ENCODE results near the gene SIPA1L3. TPM values are rescaled to one million over a fixed set of nuclear protein-coding genes. Genes with fewer than 3 reads are reported as not detected.

The SIPA1L3 gene
- total and polyA plus RNA-seq, 2 experiments from 2014 or later, result 9.3 to 30.3 TPM

DNA sequence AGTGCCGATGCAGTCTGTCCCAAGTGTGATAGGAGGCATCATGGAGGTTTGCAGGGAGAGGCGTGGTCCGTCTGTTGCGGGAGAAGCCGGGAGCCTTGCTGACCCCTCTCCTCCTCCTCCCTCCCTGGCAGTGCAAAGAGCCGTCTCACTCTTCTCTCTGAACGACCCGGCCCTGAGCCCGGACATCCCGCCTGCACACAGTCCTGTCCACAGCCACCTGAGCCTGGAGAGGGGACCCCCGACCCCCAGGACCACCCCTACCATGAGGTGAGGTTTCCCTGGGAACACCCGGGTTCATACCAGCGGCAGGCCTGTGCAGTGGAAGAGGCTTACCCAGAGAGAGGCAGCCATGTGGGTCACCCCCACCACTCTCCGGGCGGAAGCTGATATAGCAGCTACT lies 294.7 kb downstream of the SIPA1L3 start:
- DNase-seq (ENCODE audit: low read depth in 1 of 2, low spot score in 1 of 2), result no peak
- TF ChIP-seq, protein P1, sequence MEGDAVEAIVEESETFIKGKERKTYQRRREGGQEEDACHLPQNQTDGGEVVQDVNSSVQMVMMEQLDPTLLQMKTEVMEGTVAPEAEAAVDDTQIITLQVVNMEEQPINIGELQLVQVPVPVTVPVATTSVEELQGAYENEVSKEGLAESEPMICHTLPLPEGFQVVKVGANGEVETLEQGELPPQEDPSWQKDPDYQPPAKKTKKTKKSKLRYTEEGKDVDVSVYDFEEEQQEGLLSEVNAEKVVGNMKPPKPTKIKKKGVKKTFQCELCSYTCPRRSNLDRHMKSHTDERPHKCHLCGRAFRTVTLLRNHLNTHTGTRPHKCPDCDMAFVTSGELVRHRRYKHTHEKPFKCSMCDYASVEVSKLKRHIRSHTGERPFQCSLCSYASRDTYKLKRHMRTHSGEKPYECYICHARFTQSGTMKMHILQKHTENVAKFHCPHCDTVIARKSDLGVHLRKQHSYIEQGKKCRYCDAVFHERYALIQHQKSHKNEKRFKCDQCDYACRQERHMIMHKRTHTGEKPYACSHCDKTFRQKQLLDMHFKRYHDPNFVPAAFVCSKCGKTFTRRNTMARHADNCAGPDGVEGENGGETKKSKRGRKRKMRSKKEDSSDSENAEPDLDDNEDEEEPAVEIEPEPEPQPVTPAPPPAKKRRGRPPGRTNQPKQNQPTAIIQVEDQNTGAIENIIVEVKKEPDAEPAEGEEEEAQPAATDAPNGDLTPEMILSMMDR (IDR thresholded peaks at IDR 0.05; ENCODE audit: low read depth, low read length), result no peak
- Histone ChIP-seq H3K27ac (no peak overlapping the region), H3K4me3 (no peak overlapping the region), H3K4me1 (ENCODE audit: low read depth) (no peaks in the 10 kb centered on the region), H3K36me3 (no peaks in the 10 kb centered on the region), H3K9me3 (ENCODE audit: low read depth) (no peaks in the 10 kb centered on the region), H3K27me3 (no peaks in the 10 kb centered on the region)

DNA sequence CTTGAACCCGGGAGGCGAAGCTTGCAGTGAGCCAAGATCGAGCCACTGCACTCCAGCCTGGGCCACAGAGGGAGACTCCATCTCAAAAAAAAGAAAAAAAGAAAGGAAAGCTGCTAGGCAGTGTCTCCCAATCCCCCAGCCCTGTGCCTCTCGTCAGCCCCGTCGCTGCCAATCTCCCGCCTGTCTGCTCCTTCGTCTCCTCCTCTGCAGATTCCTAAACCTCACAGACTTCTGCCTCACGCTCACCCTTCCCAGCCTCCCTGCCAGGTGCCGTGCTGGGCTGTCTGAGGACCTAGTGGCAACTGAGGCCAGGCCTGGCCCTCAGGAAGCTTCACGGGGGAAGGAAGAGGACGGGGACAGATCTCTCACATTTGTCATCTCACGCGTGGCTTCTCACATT lies 295.5 kb downstream of the SIPA1L3 start:
- Histone ChIP-seq H3K9me3 (ENCODE audit: low read depth) (no peaks in the 10 kb centered on the region), H3K27me3 (no peaks in the 10 kb centered on the region), H3K36me3 (no peaks in the 10 kb centered on the region), H3K27ac (no peak overlapping the region), H3K4me1 (ENCODE audit: low read depth) (peaks cover 1% of the 10 kb centered on the region), H3K4me3 (no peak overlapping the region)
- TF ChIP-seq, protein P1 (IDR thresholded peaks at IDR 0.05; ENCODE audit: low read depth, low read length), result no peak
- no peak for DNase-seq (ENCODE audit: low read depth in 1 of 2, low spot score in 1 of 2)

DNA sequence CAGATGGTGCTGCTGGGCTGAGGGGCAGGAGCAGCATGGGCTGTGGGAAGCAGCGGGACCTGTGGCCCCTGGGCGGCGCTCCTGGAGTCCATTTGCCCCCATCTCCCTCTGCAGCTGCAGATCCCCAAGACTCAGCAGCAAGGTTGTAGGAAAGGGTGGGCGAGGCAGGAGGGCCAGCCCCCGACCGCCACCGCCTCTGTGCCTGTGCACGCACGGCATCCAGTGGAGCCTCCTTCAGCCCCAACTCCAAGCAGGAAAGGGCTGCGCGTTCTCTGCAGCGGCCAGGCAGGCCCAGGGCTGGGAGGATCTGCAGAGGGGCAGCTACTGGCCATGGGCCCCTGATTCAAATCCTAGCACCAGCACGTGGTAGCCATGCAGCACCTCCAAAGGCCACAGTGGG lies 296.2 kb downstream of the SIPA1L3 start:
- TF ChIP-seq, protein P1 (IDR thresholded peaks at IDR 0.05; ENCODE audit: low read depth, low read length), result no peak
- Histone ChIP-seq H3K4me1 (ENCODE audit: low read depth) (peaks cover 7% of the 10 kb centered on the region), H3K4me3 (no peak overlapping the region), H3K36me3 (no peaks in the 10 kb centered on the region), H3K27ac (no peak overlapping the region), H3K27me3 (no peaks in the 10 kb centered on the region), H3K9me3 (ENCODE audit: low read depth) (no peaks in the 10 kb centered on the region)
- DNase-seq (ENCODE audit: low read depth in 1 of 2, low spot score in 1 of 2), result no peak

DNA sequence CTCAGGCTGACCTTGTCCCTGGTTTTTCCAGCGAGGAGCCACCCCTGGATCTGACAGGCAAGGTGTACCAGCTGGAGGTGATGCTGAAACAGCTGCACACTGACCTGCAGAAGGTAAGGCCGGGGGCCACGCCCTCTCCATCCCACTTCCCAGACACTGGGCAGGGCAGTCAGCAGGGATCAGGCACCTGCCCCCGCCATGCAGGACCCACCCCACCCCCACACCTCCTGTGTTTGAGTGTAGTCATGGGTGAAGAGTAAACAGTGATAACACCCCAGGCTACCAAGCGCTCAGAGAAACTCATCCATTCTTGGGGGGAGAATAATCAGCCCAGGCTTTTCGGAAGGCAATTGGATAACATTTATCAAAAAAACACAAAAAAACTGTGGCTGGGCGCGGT lies 297.1 kb downstream of the SIPA1L3 start:
- Histone ChIP-seq H3K4me1 (ENCODE audit: low read depth) (peaks cover 7% of the 10 kb centered on the region), H3K27me3 (peaks cover 3% of the 10 kb centered on the region), H3K9me3 (ENCODE audit: low read depth) (no peaks in the 10 kb centered on the region), H3K4me3 (no peak overlapping the region), H3K36me3 (no peaks in the 10 kb centered on the region), H3K27ac (no peak overlapping the region)
- DNase-seq (ENCODE audit: low read depth in 1 of 2, low spot score in 1 of 2), result no peak
- TF ChIP-seq, protein P1 (IDR thresholded peaks at IDR 0.05; ENCODE audit: low read depth, low read length), result no peak

DNA sequence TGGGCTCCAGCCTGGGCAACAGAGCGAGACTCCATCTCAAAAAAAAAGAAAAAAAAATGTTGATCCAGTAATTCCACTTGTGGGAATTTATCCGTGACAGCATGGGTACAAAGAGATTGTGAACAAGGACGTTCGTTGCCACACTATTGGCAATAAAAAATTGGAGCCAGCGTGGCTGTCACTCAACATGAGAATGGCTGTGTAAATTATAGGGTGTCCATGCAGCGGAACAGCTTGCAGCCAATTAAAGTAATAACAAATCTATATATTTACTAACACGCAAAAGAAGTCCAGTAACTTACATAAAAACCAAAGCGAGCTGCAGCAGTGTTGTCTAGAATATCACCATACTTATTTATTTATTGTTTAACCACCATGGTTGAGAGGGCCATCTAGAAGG lies 297.7 kb downstream of the SIPA1L3 start:
- H3K27me3 ChIP-seq, result peaks cover 9% of the 10 kb centered on the region
- TF ChIP-seq, protein P1 (IDR thresholded peaks at IDR 0.05; ENCODE audit: low read depth, low read length), result no peak
- H3K9me3 ChIP-seq (ENCODE audit: low read depth), result no peaks in the 10 kb centered on the region
- H3K27ac ChIP-seq, result no peak overlapping the region
- no peak for DNase-seq (ENCODE audit: low read depth in 1 of 2, low spot score in 1 of 2)
- no peaks in the 10 kb centered on the region for H3K36me3 ChIP-seq
- H3K4me1 ChIP-seq (ENCODE audit: low read depth), result peaks cover 10% of the 10 kb centered on the region
- no peak overlapping the region for H3K4me3 ChIP-seq
